ENCODE results near the gene OSBP2.

Gene OSBP2

DNA sequence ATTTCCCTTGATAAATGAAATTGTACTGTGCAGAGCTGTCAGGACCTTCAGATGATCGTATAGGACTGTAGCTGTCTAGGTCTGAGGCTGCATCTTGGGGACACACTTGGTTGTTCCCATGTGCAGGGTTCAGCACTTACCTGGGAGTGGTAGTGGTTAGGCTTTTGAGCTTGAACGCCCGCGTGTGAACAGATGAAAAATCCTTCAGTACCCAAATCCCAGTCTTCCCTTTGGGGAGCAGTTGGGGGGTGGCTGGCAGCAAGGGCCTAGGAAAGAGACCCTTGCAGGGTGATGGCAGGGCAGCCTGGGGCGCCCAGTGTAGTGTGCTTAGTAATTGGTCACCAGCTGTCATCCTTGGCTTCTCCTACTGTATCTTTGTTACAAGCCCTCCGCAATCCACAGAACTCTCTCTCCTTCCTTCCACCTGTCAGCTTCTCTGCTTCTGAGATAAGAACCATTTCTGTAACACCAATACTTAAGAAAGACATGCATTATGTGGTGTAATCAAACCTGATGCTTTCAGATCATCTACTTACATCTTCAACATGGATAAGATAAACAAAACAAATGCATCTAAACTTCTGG lies 209.3 kb downstream of the OSBP2 start:
- no peak for DNase-seq (ENCODE audit: low read depth in 2 of 2)

DNA sequence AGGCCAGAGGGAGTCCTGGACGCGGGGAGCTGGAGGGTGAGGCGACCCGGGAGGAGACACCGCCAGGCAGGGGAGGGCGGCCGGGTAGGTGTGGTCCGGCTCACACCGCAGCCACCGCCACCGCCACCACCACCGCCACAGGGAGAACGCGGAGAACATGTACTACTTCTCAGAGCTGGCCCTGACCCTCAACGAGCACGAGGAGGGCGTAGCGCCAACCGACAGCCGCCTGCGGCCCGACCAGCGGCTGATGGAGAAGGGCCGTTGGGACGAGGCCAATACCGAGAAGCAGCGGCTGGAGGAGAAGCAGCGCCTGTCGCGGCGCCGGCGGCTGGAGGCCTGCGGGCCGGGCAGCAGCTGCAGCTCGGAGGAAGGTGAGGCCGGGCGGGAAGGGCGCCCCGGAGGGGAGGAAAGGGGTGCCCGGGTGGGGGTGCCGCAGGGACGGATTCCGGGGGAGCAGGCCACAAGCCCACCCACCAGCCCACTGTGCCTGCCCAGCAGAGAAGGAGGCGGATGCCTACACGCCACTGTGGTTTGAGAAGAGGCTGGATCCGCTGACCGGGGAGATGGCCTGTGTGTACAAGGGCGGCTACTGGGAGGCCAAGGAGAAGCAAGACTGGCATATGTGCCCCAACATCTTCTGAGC lies 211.1 kb downstream of the OSBP2 start:
- DNase-seq (ENCODE audit: low read depth in 2 of 2): no peak

DNA sequence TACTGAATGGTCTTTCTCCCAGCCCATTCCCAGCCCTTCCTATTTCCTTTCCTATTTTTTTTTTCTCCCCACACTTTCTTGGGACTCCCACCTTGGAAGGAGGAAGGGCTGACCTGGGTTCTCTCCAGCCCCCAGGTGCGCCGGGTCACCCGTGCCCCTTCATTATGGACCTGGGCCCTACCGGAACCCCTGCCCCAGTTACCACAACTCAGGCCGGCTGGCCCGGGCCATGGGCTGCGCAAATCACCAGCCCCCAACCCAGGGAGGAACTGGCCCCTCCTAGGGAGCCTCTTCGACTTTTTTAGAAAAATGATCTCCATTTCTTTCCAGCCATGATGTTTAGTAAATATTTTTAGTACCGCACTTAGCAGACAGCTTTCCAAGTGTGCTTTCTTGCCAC lies 211.7 kb downstream of the OSBP2 start:
- DNase-seq (ENCODE audit: low read depth in 2 of 2): no peak

DNA sequence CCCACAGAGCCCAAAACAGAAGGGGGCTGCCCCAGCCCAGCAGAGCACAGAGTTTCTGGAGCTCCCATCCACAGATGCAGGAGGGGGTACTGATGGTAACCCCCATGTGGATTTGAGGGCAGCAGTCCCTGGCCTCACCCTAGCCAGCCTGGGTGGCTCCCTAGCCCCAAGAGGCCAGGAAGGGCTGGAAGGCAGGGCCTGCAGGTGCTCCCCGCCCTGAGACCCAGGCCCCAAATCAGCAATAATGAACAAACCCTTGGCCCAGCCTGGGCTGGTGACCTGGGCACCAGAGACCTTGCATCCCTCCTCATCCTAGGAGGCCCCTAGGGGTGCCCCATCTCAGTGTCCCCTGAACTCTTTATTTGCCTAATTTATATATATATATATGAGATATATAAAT lies 212.3 kb downstream of the OSBP2 start:
- DNase-seq (ENCODE audit: low read depth in 2 of 2): no peak

DNA sequence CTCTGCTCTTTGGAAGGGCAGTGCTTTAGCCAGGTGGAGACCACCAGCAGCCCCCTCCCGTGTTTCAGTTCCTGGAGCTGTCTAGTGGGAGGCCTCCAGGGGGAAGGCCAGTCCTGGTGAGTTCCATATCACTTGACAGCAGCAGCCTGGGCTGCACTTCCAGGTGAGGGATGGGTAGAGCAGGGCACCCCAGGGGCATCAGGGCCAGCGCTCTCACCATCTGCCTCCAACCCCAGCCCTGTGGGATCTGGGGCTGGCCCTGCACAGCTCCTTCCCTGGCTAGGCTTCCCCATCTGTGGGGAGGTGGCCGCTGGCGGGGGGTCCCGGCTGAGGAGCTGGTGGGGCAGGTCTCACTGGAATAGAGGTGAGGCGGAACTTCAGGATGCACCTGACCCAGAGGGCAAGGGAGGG lies 213.4 kb downstream of the OSBP2 start:
- DNase-seq (ENCODE audit: low read depth in 2 of 2): no peak

DNA sequence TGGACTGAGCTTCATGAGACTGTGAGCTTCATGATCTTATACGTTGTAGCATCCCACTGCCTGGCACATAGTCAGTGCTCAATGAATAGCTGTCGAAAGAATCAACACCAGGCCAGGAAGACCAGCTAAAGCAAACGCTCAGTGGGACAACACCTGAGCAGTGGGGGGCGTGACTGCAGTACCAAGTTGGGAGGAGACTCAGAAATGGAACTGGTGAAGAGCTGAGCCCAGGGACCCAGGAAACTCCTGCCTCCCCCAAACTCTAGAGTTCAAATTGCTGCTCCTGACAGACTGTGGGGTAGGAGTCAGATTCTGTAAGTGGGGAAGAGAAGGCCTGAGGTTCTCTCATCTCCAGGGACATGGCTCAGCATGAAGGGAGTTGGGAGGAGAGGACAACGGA lies 214.6 kb downstream of the OSBP2 start:
- DNase-seq (ENCODE audit: low read depth in 2 of 2): no peak

DNA sequence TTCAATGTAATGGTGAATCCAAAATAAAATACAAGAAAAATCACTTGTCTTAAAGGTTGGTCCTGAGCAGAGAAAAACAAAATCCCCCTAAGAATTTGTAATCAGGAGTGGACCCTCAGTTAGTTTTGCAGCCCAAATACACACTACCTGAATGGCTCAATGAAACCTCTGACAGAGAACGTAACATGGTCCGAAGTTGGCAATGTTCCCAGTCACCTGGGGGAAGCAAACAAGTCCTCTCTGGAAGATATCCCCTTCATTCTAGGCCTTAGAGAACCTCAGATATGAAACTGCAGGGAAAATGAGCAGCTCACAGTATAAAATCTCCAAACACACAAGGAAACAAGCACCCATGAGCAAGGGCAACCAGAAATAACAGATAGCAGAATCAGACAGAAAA lies 215.7 kb downstream of the OSBP2 start:
- no peak for DNase-seq (ENCODE audit: low read depth in 2 of 2)

DNA sequence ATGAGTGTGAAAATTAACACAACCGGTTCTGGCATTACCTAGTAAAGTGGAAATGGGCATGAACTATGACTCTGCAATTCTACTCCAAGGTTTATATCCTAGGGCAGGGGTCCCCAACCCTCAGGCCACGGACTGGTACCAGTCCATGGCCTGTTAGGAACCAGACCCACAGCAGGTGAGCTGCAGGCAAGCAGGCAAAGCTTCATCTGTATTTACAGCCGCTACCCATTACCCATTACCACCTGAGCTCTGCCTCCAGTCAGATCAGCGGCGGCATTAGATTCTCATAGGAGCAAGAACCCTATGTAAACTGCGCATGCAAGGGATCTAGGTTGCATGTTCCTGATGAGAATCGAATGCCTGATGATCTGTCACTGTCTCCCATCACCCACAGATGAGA lies 224.1 kb downstream of the OSBP2 start:
- no peak for DNase-seq (ENCODE audit: low read depth in 2 of 2)

DNA sequence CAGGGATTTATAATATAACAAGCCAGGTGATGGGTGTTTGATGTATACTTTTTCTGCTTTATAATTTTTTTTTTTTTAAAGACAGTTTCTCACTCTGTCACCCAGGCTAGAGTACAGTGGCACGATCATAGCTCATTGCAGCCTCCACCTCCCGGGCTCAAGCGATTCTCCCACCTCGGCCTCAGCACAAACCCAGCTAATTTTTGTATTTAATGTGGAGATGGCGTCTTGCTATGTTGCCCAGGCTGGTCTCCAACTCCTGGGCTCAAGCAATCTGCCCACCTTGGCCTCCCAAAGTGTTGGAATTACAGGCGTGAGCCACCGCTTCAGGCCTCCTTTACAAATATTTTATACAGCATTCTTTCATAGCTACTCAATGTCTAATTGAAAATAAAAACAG lies 225.3 kb downstream of the OSBP2 start:
- no peak for DNase-seq (ENCODE audit: low read depth in 2 of 2)

DNA sequence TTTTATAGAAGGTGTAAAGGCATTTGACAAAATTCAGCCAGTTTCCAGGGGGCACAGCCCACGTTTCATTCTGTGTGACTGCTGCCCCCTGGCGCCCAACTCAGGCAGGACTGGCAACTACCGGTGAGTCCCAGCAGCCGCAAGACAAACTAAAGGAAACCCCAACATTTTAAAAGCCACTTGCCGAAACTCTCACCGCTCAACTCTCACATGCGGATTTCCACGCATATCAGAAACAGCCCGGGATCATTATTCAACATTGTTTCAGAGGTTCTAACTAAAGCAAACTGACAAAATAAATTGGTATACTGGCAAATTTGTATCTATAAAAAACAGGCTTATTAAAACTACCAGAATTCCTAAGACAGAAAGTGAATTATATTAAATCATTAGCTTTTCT lies 225.7 kb downstream of the OSBP2 start:
- DNase-seq (ENCODE audit: low read depth in 2 of 2): peak; percentile 66 to 77

DNA sequence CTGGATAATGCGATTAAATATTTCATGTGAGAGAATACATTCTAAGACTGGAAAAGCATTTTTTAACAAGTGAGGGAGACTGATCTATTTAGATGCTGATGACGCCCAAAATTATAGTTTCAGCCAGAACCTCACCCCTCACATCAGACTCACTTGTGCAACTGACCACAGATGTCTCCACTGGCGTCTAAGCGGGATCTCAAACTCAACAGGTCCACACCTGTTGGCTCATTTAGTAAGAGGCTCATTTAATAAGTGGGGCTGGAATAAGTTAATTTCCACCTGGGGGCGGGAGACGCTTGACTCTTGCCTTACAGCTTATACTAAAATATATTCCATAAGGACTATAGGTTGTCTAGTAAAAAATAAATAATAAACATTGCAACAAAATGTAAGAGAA lies 226.4 kb downstream of the OSBP2 start:
- no peak for DNase-seq (ENCODE audit: low read depth in 2 of 2)

DNA sequence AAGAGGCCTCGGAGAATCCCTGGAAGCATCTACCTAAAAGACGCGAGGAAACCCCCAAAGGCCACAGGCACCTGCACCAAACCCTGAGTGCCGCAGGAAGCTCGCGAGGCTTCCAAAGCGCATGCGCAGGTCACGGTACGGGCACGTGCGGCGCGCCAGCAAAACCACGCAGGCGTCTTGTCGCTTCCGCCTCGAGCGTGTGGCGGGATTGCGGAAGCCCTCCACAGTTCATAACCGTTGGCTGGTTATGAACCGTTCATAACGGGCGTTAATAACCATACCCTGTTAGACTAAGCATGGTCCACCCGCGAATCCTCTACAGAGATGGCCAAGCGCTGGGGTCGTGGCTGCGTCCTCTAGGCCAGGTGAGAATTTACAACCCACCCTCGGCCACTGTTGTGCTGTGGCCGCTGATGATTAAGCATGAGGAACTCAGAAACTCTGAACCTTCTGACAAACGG lies 227.5 kb downstream of the OSBP2 start:
- DNase-seq (ENCODE audit: low read depth in 2 of 2): peak; percentile 64 to 78

DNA sequence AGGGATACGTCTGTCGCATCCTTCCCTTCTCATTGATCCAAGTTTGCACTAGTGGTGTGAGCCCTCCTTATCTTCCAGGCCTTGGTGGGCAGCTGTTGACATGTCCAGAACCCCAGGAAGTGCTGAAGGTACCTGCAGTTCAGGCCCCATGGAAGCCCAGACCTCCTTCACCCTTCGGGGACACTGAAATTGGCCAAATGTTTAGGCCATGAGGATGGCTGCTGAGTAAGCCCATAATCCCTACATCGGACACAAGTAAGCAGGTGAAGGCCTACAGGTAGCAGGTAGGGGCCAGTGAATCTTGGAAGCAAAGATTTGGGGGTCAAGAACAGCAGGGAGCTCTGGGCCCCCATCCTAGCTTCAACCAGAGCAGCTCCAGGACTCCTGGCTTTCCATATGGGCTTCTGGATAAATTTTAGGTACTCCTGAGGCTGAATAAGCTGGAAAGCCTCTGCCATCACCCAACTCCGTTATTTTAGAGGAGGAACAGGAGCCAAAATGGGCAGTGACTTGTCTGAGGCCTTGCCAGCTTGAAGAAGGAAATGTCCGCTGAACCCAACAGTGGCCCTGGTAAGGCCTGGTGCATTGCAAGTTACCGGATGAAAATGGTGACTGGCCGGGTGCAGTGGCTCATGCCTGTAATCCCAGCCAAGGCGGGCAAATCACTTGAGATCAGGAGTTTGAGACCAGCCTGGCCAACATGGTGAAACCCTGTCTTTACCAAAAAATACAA lies 228.7 kb downstream of the OSBP2 start:
- no peak for DNase-seq (ENCODE audit: low read depth in 2 of 2)

DNA sequence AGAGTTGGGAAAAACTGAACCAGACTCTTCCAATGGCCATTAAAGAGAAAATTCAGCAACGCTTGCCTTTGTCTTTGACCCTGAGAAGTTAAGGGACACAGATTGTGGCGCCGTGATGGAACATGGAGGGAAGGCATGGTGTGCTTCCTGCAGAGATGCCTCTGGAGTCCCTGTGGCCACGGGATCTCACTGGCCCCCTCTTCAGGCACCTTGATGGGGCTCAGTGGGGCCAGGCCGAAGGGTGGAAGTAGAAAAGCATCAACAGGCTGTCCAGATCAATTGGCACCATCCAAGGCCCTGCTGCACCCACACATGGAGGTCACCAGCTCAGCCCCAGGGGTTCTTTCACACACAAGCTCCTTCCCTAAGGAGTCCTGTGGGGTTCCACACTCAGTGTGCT lies 231.0 kb downstream of the OSBP2 start:
- DNase-seq (ENCODE audit: low read depth in 2 of 2): no peak

DNA sequence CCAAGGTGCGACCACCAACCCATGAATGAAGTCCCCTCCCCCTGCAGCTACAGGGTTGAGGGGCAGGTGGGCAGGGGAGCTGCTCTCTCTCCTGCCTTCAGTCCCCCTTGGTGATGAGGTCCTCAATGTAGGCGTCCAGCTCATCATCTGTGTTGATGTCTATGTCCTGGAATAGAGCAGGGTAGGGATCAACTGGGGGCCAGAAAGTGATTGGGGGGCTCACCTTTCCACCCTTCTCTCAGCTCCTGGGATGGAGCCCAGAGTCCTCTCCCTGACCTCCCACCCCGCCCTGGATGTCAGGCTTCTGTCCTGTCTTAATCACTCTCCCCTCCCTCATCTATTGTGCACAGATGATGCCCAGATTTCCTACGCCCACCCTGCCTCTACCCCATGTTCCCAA lies 232.0 kb downstream of the OSBP2 start:
- no peak for DNase-seq (ENCODE audit: low read depth in 2 of 2)

DNA sequence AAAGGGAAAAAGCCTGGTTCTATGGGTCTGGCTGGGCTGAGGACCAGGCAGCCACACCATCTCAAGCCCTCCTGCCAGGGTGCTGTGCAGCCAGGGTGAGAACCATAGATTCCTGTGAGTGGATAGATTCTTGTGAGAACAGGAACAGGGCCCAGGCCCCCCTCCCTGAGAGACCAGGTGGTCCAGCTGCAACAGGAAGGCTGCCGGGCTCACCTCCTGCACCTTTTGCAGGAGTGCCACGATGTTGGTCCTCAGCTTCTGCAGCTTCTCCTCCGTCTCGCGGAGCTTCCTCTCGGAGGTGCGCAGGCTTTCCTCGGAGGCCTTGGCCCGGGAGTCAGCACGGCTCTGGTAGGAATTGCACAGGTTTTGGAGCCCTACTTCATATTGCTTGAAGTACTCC lies 233.1 kb downstream of the OSBP2 start:
- no peak for DNase-seq (ENCODE audit: low read depth in 2 of 2)

DNA sequence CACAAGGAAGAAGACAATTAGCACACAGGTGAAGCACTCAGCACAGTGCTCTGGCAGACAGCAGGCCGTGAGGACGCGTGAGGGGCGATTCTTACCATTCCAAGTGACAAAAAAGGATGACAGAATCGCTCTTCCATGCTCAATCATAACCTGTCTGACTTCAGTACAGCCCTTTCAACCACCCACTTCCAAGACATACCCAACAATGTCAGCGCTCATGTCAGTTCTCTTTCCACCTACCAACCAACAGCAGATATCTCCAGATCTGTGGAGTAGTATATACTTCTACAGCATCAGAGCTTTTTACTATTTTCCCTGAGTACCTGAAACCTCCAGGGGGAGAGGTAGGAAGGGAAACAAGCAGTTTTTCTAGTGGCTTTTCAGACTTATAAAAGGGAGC lies 233.7 kb downstream of the OSBP2 start:
- no peak for DNase-seq (ENCODE audit: low read depth in 2 of 2)

DNA sequence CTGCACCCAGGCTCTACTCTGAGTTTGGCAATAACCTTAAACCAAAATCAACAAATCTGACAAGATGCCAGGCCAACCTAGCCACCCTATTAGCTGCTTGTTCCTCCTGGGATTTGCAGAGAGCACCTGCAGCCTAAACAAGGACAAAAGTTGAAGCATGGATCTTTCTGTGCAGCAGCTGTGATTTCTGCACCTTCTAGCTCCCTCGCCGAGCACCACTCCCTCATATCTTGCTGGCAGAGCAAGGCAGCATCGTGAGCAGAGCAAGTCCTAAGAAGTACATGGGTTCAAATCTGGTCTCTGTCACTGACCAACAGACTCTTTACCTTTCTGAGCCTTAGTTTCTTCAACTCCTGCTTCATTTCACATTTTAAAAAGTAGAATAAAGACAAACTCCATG lies 235.6 kb downstream of the OSBP2 start:
- DNase-seq (ENCODE audit: low read depth in 2 of 2): no peak

DNA sequence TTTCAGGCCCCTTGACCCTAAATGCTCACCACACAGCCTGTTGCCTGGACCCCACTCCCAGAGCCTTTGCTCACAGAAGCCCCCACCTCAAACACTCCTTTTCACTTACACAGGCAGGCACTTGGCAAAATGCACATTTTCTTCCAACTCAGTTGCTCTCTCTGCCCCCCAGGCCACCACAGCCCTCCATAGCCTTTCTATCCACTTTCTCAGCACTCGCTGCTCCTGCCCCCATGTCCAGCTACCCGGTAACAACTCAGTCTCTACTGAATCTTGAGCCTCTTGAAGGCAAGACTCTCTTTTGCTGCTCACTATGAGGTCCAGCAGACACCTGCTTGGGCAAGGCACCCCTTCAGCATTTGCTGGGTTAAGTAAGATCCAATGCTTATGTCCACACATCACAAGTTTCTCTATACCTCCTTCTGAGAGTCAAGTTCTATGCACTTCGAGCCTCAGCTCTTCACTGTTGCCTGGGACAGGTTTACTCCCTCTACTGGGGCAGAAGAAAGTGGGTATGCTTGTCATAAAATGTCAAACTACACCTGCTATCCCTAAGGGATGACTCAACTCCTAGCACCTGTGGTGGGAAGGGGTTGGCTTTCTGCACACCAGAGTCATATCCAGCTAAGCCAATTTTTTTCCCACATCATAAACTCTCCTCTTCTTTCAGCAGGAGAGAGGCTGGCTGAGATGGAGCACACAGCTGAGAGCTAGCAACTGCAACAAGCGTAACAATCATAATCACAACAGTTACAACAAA lies 237.0 kb downstream of the OSBP2 start:
- no peak for DNase-seq (ENCODE audit: low read depth in 2 of 2)

DNA sequence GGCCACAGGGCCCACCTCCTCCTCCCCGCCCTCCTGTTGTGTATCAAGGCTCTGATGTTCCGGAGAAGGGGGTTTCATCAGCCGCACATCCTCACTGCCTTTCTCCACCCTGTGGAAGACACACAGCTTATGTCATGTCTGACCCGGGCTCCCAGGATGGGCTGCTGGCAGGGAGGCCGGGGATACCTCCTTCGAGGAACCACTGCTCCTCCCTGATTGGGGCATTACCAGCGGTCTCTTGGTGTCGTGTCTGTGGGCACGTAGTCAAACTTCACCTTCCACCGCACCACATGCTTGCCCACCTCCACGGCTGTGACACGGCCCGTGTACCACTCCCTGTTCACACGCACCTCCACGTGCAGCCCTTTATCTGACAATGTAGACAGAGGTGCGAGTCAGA lies 238.0 kb downstream of the OSBP2 start:
- no peak for DNase-seq (ENCODE audit: low read depth in 2 of 2)

DNA sequence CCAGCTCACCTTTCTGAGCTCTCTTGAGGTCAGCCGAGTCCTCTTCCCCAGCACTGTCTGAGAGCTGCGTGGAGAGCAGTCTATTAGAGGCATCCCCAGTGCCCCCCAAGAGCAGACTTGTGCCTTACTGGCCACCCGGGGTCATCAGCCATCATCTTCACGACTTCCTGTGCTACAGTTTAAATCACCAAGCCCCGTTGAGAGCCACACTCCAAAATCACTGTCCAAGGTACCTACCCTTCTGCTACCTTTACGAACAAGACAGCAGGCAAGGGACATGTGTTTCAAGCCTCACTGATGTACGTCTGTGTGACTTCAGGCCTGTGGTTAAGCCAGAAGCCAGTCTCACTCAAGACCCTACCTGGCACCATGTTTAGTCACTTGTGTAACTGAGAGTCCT lies 238.8 kb downstream of the OSBP2 start:
- no peak for DNase-seq (ENCODE audit: low read depth in 2 of 2)

DNA sequence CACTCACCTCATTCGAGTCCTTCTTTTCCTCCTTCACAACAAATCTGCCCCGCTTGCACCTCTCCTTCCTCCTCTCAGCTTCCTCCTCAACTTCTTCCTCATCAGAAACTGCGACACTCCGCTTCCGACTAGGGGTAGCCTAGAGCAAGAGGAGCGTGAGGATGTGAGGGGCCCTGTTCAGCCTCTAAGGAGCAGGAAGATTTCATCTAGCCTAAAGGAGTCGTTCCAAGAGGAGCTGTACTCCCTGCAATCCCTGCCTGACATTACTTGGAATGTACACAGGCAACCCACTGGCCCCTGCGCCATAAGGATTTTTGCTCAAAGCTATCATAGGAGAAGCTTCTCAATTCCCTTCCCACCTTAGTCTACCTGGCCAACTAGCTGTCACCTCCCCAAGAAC lies 239.4 kb downstream of the OSBP2 start:
- no peak for DNase-seq (ENCODE audit: low read depth in 2 of 2)
